ENCODE measurements around the gene CDH23. TPM values are rescaled to one million over a fixed set of nuclear protein-coding genes. Genes with fewer than 3 reads are reported as not detected.
"Not testable (repeated sequence)": the region's sequence is repeated elsewhere in the genome, so short reads cannot be mapped to it uniquely, and the experiment has no call there.

The CDH23 gene
- total and polyA plus RNA-seq, 10 of the 15 experiments (the other 5 are each of a cell fraction or from before 2014, with no cell fraction given): 0.09 to 0.40 (median 0.15) TPM; not detected in 1

DNA sequence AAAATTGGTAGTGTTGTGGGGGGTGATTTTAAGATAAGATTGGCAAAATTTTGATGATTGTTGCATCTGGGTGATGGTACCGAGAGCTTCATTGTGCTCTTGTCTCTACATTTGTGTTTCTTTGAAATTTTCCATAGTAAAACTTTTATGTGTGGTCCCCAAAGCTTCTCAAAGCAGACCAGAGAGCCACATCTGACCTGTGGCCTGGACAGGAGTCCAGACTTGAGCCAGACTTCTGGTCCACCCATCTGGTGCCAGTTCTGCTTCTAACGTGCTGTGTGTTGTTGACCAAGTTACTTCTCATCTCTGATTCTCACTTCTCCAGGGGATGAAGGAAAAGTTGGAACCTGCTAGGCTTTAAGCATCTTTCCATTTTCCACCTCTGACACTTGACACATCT lies 202.8 kb downstream of the CDH23 start:
- RAD21 ChIA-PET (ENCODE audit: unreplicated experiment): no interaction called here
- Histone ChIP-seq H3K4me3 (no peak overlapping the region), H3K27me3 (replicated peaks in 1 of 2; ENCODE audit: control insufficient read depth in 2 of 2, insufficient read depth in 2 of 2, low read length in 1 of 2) (no peaks in the 10 kb centered on the region), H4K20me1 (ENCODE audit: control insufficient read depth, insufficient read depth) (no peaks in the 10 kb centered on the region), H2AFZ (ENCODE audit: control insufficient read depth, low read depth, low read length) (no peak overlapping the region), H3K9ac (ENCODE audit: control insufficient read depth, insufficient read depth, low read length) (no peak overlapping the region), H3K79me2 (ENCODE audit: control insufficient read depth, insufficient read depth, low read length) (no peaks in the 10 kb centered on the region), H3K4me2 (ENCODE audit: control insufficient read depth, insufficient read depth) (no peak overlapping the region), H3K9me3 (replicated peaks; ENCODE audit: control insufficient read depth, insufficient read depth, low read length) (no peaks in the 10 kb centered on the region), H3K36me3 (ENCODE audit: control insufficient read depth in 2 of 2, insufficient read depth in 2 of 2, low read length in 1 of 2) (no peaks in the 10 kb centered on the region), H3K4me1 (ENCODE audit: control insufficient read depth, insufficient read depth, low read length) (no peaks in the 10 kb centered on the region), H3K27ac (ENCODE audit: control insufficient read depth, insufficient read depth) (no peak overlapping the region)
- intact Hi-C loops (cut with micrococcal nuclease; ENCODE audit: unreplicated experiment): no loop called here
- 0% methylated on average over 2 of the region's 2 CpGs for WGBS (ENCODE audit: insufficient coverage, insufficient replicate concordance, low lambda C conversion rate, missing lambda C conversion rate)
- ATAC-seq: no peak
- SMC1A ChIA-PET (ENCODE audit: uncharacterized antibody, unreplicated experiment): no interaction called here
- no peak for TF ChIP-seq RAD51 (IDR thresholded peaks at IDR 0.05)
- TF ChIP-seq NFIC (IDR thresholded peaks at IDR 0.05; ENCODE audit: low read depth, low read length): no peak
- TF ChIP-seq, protein P1, sequence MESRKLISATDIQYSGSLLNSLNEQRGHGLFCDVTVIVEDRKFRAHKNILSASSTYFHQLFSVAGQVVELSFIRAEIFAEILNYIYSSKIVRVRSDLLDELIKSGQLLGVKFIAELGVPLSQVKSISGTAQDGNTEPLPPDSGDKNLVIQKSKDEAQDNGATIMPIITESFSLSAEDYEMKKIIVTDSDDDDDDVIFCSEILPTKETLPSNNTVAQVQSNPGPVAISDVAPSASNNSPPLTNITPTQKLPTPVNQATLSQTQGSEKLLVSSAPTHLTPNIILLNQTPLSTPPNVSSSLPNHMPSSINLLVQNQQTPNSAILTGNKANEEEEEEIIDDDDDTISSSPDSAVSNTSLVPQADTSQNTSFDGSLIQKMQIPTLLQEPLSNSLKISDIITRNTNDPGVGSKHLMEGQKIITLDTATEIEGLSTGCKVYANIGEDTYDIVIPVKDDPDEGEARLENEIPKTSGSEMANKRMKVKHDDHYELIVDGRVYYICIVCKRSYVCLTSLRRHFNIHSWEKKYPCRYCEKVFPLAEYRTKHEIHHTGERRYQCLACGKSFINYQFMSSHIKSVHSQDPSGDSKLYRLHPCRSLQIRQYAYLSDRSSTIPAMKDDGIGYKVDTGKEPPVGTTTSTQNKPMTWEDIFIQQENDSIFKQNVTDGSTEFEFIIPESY (IDR thresholded peaks at IDR 0.05): no peak
- TF ChIP-seq ETV6 (conservative IDR thresholded peaks at IDR 0.05 in 1 of 2, IDR thresholded peaks at IDR 0.05 in 1 of 2; ENCODE audit: borderline replicate concordance in 1 of 2, low read depth in 1 of 2): no peak
- TF ChIP-seq TARDBP (IDR thresholded peaks at IDR 0.05; ENCODE audit: borderline replicate concordance): no peak
- no peak for TF ChIP-seq ZNF24 (IDR thresholded peaks at IDR 0.05)
- CTCF ChIA-PET: interaction anchor here (3.0 kb wide), 1 partner anchor 10 kb away, joined by 16 read pairs; no protein-coding TSS in a partner anchor
- in situ Hi-C loops (cut with MboI): no loop called here
- POLR2A ChIA-PET: no interaction called here
- no peak for FAIRE-seq
- no peak for DNase-seq (ENCODE audit: low read depth, low spot score)
- no TSS peak for BruUV-seq (replicated peaks)

DNA sequence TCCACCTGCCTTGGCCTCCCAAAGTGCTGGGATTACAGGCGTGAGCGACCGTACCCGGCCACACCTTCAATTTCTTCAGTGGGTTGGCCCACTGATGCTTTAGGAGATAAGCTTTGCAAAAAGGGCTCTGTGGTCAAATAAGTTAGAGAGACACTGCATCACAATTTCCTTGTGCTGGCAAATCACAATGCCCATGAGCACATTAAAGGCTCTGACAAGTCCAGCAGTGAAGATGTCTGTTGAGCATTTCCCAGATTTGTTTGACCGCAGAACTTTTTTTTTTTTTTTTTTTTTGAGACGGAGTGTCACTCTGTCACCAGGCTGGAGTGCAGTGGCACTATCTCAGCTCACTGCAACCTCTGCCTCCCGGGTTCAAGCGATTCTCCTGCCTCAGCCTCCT lies 203.5 kb downstream of the CDH23 start:
- H3K27ac ChIP-seq (ENCODE audit: control insufficient read depth, insufficient read depth); H2AFZ ChIP-seq (ENCODE audit: control insufficient read depth, low read depth, low read length); H3K9ac ChIP-seq (ENCODE audit: control insufficient read depth, insufficient read depth, low read length); FAIRE-seq; H3K9me3 ChIP-seq (replicated peaks; ENCODE audit: control insufficient read depth, insufficient read depth, low read length); H3K4me3 ChIP-seq; H3K79me2 ChIP-seq (ENCODE audit: control insufficient read depth, insufficient read depth, low read length); intact Hi-C loops (cut with micrococcal nuclease; ENCODE audit: unreplicated experiment); ATAC-seq; H3K27me3 ChIP-seq (replicated peaks in 1 of 2; ENCODE audit: control insufficient read depth in 2 of 2, insufficient read depth in 2 of 2, low read length in 1 of 2); H3K4me1 ChIP-seq (ENCODE audit: control insufficient read depth, insufficient read depth, low read length); H3K36me3 ChIP-seq (ENCODE audit: control insufficient read depth in 2 of 2, insufficient read depth in 2 of 2, low read length in 1 of 2); BruUV-seq (replicated peaks); DNase-seq (ENCODE audit: low read depth, low spot score); CTCF ChIA-PET; H3K4me2 ChIP-seq (ENCODE audit: control insufficient read depth, insufficient read depth); H4K20me1 ChIP-seq (ENCODE audit: control insufficient read depth, insufficient read depth); RAD21 ChIA-PET (ENCODE audit: unreplicated experiment); in situ Hi-C loops (cut with MboI): not testable (repeated sequence)
- POLR2A ChIA-PET: interaction anchor here (0.6 to 0.7 kb wide), 2 partner anchors 51 to 249 kb away, joined by 3 to 4 read pairs; no protein-coding TSS in a partner anchor
- SMC1A ChIA-PET (ENCODE audit: uncharacterized antibody, unreplicated experiment): interaction anchor here (0.6 kb wide), 1 partner anchor 209 kb away, joined by 3 read pairs; no protein-coding TSS in a partner anchor
- 61% methylated on average over 7 of the region's 8 CpGs for WGBS (ENCODE audit: insufficient coverage, insufficient replicate concordance, low lambda C conversion rate, missing lambda C conversion rate)

All from GM12878 (cell line).